ENCODE results near the gene MDFIC2.

GRCh38 chr3:70352215-70352614 lies 39.8 kb upstream of the MDFIC2 start:
- TF ChIP-seq, protein P1, sequence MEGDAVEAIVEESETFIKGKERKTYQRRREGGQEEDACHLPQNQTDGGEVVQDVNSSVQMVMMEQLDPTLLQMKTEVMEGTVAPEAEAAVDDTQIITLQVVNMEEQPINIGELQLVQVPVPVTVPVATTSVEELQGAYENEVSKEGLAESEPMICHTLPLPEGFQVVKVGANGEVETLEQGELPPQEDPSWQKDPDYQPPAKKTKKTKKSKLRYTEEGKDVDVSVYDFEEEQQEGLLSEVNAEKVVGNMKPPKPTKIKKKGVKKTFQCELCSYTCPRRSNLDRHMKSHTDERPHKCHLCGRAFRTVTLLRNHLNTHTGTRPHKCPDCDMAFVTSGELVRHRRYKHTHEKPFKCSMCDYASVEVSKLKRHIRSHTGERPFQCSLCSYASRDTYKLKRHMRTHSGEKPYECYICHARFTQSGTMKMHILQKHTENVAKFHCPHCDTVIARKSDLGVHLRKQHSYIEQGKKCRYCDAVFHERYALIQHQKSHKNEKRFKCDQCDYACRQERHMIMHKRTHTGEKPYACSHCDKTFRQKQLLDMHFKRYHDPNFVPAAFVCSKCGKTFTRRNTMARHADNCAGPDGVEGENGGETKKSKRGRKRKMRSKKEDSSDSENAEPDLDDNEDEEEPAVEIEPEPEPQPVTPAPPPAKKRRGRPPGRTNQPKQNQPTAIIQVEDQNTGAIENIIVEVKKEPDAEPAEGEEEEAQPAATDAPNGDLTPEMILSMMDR (IDR thresholded peaks at IDR 0.05), result no peak
- TF ChIP-seq EP300 (IDR thresholded peaks at IDR 0.05) (no peak), POLR2A (IDR thresholded peaks at IDR 0.05) (no peak), POLR2AphosphoS5 (IDR thresholded peaks at IDR 0.05) (no peak)
